Measurements from ENCODE around the gene BCO1.

BCO1 gene

GRCh38 chr16:81276323-81276722 lies 37.8 kb downstream of the BCO1 start:
- TF ChIP-seq, protein P1, sequence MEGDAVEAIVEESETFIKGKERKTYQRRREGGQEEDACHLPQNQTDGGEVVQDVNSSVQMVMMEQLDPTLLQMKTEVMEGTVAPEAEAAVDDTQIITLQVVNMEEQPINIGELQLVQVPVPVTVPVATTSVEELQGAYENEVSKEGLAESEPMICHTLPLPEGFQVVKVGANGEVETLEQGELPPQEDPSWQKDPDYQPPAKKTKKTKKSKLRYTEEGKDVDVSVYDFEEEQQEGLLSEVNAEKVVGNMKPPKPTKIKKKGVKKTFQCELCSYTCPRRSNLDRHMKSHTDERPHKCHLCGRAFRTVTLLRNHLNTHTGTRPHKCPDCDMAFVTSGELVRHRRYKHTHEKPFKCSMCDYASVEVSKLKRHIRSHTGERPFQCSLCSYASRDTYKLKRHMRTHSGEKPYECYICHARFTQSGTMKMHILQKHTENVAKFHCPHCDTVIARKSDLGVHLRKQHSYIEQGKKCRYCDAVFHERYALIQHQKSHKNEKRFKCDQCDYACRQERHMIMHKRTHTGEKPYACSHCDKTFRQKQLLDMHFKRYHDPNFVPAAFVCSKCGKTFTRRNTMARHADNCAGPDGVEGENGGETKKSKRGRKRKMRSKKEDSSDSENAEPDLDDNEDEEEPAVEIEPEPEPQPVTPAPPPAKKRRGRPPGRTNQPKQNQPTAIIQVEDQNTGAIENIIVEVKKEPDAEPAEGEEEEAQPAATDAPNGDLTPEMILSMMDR (conservative IDR thresholded peaks at IDR 0.05) = no peak

GRCh38 chr16:81277541-81278080 lies 39.1 kb downstream of the BCO1 start:
- TF ChIP-seq, protein P1 (conservative IDR thresholded peaks at IDR 0.05) = no peak
- H3K27ac ChIP-seq = peak overlapping the region; percentile 67

More at GRCh38 chr16:81276323-81276722, 37.8 kb downstream of the BCO1 start:
- H3K27ac ChIP-seq = no peak overlapping the region

GRCh38 chr16:81278526-81278925 lies 40.0 kb downstream of the BCO1 start:
- H3K27ac ChIP-seq = peak overlapping the region; percentile 67; the same call in 1 of the 2 replicates
- TF ChIP-seq, protein P1 (conservative IDR thresholded peaks at IDR 0.05) = no peak

- H3K27ac ChIP-seq = no peak overlapping the region
Observed at GRCh38 chr16:81279392-81279791, 40.9 kb downstream of the BCO1 start.

GRCh38 chr16:81280393-81280792 lies 41.9 kb downstream of the BCO1 start:
- no peak overlapping the region for H3K27ac ChIP-seq
- TF ChIP-seq, protein P1 (conservative IDR thresholded peaks at IDR 0.05) = no peak

More at GRCh38 chr16:81279392-81279791, 40.9 kb downstream of the BCO1 start:
- TF ChIP-seq, protein P1 (conservative IDR thresholded peaks at IDR 0.05) = no peak

- H3K27ac ChIP-seq = no peak overlapping the region
- TF ChIP-seq, protein P1 (conservative IDR thresholded peaks at IDR 0.05) = no peak
Observed at GRCh38 chr16:81283044-81283443, 44.6 kb downstream of the BCO1 start.

DNA sequence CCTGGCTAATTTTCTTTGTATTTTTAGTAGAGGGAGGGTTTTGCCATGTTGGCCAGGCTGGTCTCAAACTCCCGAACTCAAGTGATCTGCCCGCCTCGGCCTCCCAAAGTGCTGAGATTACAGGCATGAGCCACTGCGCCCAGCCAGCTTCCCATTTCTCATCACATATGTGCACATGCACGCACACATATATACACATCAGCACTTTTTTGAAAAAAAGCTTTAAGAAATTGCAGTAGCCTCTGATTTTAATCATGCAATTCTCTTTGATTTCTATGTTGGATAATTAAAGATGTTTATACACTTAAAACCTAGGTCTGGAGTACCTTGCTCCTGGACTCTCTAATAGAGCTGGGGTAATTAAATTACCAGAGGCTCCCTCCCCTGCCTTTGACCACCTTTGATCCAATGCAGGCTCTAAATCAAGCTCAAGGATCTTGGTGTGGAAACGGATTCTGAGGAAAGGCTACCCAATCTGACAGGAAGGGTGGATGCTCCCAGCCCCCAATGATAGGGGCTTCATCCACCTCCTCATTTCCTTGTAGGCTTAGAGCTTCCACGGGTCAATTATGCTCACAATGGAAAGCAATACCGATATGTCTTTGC lies 46.6 kb downstream of the BCO1 start:
- H3K27ac ChIP-seq = no peak overlapping the region
- TF ChIP-seq, protein P1 (conservative IDR thresholded peaks at IDR 0.05) = no peak

All from VCaP (cell line).